Mesothelial cell of epicardium (in vitro differentiated cells): ENCODE data around the gene USP21. TPM values are rescaled to one million over a fixed set of nuclear protein-coding genes. Genes with fewer than 3 reads are reported as not detected.
A peak's percentile ranks its signal among the peaks of the same experiment; 100 is the strongest.

Experiments
- DNase-seq, 2 experiments: peaks; one replicate each; pipeline ENCODE4 v3.0.0; 2021; ENCODE audit warnings: low spot score in 2 of 2; ENCODE audit not compliant: unreplicated experiment in 2 of 2
- H3K27ac Mint-ChIP-seq: 2 replicates; pipeline ENCODE4 v1.8.0; 2021; ENCODE audit warnings: mixed read lengths
- H3K27me3 Mint-ChIP-seq: 2 replicates; pipeline ENCODE4 v1.8.0; 2021; ENCODE audit warnings: low read depth, mixed read lengths
- H3K36me3 Mint-ChIP-seq: 2 replicates; pipeline ENCODE4 v1.8.0; 2021; ENCODE audit warnings: mixed read lengths
- H3K4me1 Mint-ChIP-seq: 2 replicates; pipeline ENCODE4 v1.8.0; 2021; ENCODE audit warnings: mixed read lengths
- H3K4me3 Mint-ChIP-seq: 2 replicates; pipeline ENCODE4 v1.8.0; 2021; ENCODE audit warnings: mild to moderate bottlenecking, moderate library complexity, mixed read lengths
- H3K9me3 Mint-ChIP-seq: 2 replicates; pipeline ENCODE4 v1.8.0; 2021; ENCODE audit warnings: mixed read lengths
- total RNA-seq: library from RNA; stranded (reverse); gene quantifications from 3 replicates; pipeline ENCODE4 v1.2.1, GENCODE V29; 2021
- TF ChIP-seq, protein P1 (sequence below): fragments of 200-600 bp; sonication (generic); IDR thresholded peaks from one replicate; pipeline ENCODE4 v1.5.0; 2021; ENCODE audit warnings: antibody characterized with exemption; ENCODE audit not compliant: unreplicated experiment

Gene USP21
- total RNA-seq, 1 donor from 2014 or later: 42.6 TPM

DNA sequence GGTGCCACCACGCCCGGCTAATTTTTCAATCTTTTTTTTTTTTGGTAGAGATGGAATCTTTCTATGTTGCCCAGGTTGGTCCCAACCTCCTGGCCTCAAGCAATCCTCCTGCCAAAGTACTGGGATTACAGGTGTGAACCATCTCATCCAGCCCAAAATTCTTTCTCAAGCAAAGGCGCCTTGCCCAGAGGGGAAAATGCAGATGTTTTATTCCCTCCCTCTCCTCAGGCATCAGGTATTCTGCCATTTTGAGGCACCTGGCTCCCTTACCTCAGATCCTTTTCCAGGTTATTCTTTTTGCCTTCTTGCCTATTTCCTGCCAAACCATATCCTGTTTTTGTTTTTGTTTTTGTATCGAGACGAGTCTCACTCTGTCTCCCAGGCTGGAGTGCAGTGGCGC lies 29.1 kb downstream of the USP21 start:
- TF ChIP-seq, protein P1, sequence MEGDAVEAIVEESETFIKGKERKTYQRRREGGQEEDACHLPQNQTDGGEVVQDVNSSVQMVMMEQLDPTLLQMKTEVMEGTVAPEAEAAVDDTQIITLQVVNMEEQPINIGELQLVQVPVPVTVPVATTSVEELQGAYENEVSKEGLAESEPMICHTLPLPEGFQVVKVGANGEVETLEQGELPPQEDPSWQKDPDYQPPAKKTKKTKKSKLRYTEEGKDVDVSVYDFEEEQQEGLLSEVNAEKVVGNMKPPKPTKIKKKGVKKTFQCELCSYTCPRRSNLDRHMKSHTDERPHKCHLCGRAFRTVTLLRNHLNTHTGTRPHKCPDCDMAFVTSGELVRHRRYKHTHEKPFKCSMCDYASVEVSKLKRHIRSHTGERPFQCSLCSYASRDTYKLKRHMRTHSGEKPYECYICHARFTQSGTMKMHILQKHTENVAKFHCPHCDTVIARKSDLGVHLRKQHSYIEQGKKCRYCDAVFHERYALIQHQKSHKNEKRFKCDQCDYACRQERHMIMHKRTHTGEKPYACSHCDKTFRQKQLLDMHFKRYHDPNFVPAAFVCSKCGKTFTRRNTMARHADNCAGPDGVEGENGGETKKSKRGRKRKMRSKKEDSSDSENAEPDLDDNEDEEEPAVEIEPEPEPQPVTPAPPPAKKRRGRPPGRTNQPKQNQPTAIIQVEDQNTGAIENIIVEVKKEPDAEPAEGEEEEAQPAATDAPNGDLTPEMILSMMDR: no peak
- Mint-ChIP-seq H3K4me3 (no peak overlapping the region), H3K9me3 (no peaks in the 10 kb centered on the region), H3K4me1 (peaks cover 8% of the 10 kb centered on the region), H3K27ac (no peak overlapping the region), H3K27me3 (no peaks in the 10 kb centered on the region), H3K36me3 (no peaks in the 10 kb centered on the region)
- no peak for DNase-seq

DNA sequence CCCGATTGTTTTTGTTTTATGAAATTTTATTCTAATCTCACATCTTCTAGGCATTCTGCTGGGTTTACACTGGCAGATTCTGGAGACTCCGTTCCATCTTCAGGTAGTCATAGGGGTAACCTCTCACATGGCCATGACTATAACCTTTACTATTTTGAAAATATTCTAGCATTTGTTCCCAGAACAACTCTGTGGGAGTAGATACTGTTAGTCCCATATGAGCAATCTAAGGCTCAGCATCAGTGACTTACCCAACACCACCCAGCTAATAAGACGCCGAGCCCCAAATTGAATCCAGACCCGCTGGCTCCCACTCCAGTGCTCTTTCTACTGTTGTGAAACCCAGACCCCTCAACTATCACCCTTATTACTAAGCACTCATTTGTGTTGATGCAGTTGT lies 29.7 kb downstream of the USP21 start:
- peaks cover 8% of the 10 kb centered on the region for H3K4me1 Mint-ChIP-seq
- no peak overlapping the region for H3K27ac Mint-ChIP-seq
- TF ChIP-seq, protein P1: no peak
- H3K9me3 Mint-ChIP-seq: no peaks in the 10 kb centered on the region
- no peak for DNase-seq
- no peaks in the 10 kb centered on the region for H3K27me3 Mint-ChIP-seq
- H3K36me3 Mint-ChIP-seq: no peaks in the 10 kb centered on the region
- H3K4me3 Mint-ChIP-seq: no peak overlapping the region

DNA sequence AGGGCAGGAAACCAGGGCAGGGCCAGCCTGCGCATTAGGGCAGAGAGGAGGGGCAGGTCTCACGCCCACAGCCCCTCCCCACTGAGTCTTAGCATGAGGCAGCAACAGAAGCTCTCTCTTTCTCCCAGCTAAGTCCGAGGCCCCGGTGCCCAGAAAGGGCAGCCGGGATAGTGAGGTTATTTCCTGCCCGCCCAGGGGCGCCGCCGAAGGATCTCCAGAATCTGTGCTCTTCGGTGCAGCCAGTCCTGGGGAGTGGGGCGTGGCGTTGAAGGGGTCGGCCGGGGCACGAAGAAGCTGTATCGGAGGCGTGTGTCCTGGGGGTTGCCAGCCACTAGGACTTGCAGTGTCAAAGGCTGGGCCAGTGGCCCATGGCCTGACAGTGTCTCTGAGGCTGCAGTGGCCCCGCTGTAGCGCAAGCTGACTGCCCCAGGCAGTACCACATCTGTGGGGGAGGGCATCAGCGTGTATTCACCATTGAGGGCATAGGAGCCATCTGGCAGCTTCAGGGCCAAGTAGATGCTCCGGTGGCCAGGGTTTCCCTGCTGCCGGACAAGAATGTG lies 31.7 kb downstream of the USP21 start:
- Mint-ChIP-seq H3K4me1 (peaks cover 3% of the 10 kb centered on the region), H3K4me3 (no peak overlapping the region), H3K27ac (no peak overlapping the region), H3K36me3 (no peaks in the 10 kb centered on the region), H3K27me3 (no peaks in the 10 kb centered on the region), H3K9me3 (no peaks in the 10 kb centered on the region)
- DNase-seq: no peak
- TF ChIP-seq, protein P1: no peak

DNA sequence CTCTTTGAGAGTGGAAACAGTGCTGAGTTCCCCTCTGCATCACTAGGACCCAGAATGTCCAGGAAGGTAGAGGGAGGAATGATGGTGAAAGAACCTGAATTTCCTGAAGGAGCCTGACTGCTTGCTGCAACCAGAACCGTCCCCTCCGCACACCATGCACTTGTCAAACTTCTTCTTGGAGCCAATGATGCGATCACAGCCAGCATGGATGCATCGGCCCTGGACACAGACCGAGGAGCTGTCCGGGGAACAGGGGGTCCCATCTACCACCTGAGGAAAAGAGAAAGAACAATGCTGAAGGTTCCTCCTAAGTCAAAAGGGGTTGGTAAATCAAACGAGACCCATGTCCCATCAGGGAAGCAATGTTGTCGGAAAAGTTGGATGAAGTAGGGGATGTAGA lies 32.7 kb downstream of the USP21 start:
- no peak overlapping the region for H3K27ac Mint-ChIP-seq
- H3K27me3 Mint-ChIP-seq: no peaks in the 10 kb centered on the region
- no peak for DNase-seq
- H3K4me1 Mint-ChIP-seq: peaks cover 7% of the 10 kb centered on the region
- TF ChIP-seq, protein P1: no peak
- no peaks in the 10 kb centered on the region for H3K9me3 Mint-ChIP-seq
- no peaks in the 10 kb centered on the region for H3K36me3 Mint-ChIP-seq
- no peak overlapping the region for H3K4me3 Mint-ChIP-seq

DNA sequence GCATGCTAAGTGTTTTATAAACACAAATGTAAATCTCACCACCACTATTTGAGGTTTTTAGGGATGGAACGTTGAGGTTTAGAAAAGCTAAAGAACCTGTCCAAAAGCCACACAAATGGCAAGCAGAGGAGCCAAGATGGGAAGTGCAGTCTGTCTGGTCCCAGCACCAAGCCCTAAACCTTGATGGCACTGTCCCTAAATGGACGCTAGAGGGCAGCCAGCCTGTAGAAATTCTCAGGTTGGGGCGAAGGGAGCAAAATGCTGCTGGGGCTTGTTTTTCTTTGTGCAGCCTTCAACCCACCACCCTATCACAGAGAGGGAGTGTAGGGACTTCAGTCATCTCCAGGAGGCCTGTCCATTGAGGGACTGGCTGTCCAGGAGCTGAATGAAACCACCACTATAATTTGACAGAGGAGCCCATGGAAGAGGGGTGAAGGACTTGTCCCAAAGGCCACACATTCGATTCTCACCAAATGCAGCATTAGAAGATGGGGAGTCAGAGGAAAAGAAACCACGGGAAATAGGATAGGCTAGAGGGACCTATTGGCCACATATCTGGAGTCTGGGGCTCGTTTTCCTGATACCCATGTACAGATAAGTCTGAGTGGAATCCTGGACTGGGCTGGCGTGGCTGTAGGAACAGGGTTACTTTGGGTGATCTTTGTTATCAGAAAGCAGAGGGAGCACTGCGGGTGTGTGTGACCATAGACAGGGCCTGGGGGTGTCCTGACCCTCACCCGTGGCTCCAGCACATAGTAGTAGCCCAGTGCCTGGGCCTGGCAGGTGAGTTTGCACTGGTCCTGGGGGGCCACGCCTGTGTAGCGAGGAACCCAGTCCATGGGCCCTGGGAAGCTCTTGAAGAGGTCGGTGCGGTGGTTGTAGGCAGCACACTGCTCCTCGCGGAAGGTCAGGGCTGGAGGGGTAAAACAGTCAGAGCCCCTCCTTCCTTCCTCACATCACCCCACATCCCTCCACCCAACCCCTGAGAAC lies 33.5 kb downstream of the USP21 start:
- Mint-ChIP-seq H3K9me3 (no peaks in the 10 kb centered on the region), H3K4me3 (no peak overlapping the region), H3K27ac (no peak overlapping the region), H3K36me3 (no peaks in the 10 kb centered on the region), H3K4me1 (peaks cover 15% of the 10 kb centered on the region), H3K27me3 (no peaks in the 10 kb centered on the region)
- DNase-seq: peak in 1 of 2 experiments; percentile 65
- TF ChIP-seq, protein P1: peak; percentile 85
